GM19239 (cell line): ENCODE measurements around the gene CNOT3.

Experiments used
- DNase-seq: peaks from one replicate; pipeline ENCODE4 v3.0.0; 2011; ENCODE audit warnings: low spot score; ENCODE audit not compliant: insufficient read length
- FAIRE-seq: peaks from 2 replicates; lab custom pipeline; 2011; peaks lifted over from hg19 to GRCh38; lab: Jason Lieb, UNC

CNOT3 gene

GRCh38 chr19:54145541-54146158, 8.1 kb downstream of the CNOT3 start:
- no peak for FAIRE-seq

DNA sequence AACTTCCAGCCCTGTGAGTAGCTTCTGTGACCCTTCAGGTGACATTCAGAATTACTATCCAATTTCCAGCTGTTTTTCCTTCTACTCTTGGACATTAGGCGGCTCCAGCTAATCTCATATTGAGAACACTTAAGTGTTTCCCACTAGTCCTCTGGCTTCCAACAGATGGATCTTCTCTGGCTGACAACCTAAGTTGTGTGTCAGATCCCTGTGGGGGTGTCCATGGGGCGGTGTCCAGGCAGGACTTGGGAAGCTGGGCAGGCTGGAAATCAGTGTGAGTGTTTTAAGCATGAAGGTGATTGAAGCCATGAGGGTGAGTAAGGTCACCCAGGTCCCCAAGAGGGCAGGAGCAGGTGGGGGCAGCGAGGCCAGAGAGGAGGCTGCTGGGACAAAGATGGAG, 10.1 kb downstream of the CNOT3 start:
- DNase-seq (no peak), FAIRE-seq (no peak)

More at GRCh38 chr19:54145541-54146158, 8.1 kb downstream of the CNOT3 start:
- no peak for DNase-seq

DNA sequence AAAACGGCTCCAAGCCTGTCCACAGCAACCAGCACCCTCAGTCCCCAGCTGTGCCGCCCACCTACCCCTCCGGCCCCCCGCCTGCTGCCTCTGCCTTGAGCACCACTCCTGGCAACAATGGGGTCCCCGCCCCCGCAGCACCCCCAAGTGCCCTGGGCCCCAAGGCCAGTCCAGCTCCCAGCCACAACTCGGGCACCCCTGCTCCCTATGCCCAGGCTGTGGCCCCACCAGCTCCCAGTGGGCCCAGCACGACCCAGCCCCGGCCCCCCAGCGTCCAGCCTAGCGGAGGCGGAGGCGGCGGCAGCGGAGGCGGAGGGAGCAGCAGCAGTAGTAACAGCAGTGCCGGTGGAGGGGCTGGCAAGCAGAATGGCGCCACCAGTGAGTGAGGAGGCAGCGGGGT, 10.6 kb downstream of the CNOT3 start:
- DNase-seq (no peak), FAIRE-seq (no peak)

- no peak for FAIRE-seq
- no peak for DNase-seq
Measured at GRCh38 chr19:54149021-54149812, 11.7 kb downstream of the CNOT3 start.

- no peak for FAIRE-seq
- DNase-seq: no peak
Measured at GRCh38 chr19:54151362-54152035, 13.9 kb downstream of the CNOT3 start.

- no peak for DNase-seq
- no peak for FAIRE-seq
Measured at GRCh38 chr19:54152267-54152666, 14.7 kb downstream of the CNOT3 start.

- FAIRE-seq (no peak), DNase-seq (no peak)
Measured at GRCh38 chr19:54152878-54153524, 15.4 kb downstream of the CNOT3 start.

DNA sequence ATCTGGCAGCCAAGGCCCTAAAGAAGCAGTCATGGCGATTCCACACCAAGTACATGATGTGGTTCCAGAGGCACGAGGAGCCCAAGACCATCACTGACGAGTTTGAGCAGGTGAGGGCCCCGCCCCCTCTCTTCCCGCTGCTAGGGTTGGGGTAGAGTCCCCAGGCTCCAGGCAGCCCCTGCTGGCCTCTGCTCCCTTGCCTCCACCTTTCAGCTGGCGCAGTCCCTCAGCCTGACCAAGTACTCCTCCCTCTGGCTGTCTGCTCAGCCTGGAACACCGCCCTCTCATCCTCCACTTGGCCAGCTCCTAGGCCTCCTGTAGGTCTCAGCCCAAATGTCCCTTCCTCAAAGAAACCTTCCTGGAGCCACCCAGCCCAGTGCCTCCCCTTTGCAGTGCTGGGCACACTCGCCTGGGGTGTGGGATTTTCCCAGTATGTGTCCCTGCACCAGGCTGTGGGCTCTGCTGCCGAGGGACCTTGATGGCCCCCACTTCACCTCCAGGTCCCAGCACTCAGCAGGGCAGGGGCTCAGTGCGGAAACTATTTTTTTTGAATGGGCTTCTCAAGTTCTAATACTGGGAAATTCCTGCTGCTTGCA, 16.3 kb downstream of the CNOT3 start:
- no peak for FAIRE-seq
- no peak for DNase-seq

GRCh38 chr19:54154603-54155345, 17.2 kb downstream of the CNOT3 start:
- no peak for DNase-seq

GRCh38 chr19:54155694-54156093, 18.1 kb downstream of the CNOT3 start:
- FAIRE-seq: no peak
- DNase-seq: no peak

More at GRCh38 chr19:54154603-54155345, 17.2 kb downstream of the CNOT3 start:
- FAIRE-seq: no peak

DNA sequence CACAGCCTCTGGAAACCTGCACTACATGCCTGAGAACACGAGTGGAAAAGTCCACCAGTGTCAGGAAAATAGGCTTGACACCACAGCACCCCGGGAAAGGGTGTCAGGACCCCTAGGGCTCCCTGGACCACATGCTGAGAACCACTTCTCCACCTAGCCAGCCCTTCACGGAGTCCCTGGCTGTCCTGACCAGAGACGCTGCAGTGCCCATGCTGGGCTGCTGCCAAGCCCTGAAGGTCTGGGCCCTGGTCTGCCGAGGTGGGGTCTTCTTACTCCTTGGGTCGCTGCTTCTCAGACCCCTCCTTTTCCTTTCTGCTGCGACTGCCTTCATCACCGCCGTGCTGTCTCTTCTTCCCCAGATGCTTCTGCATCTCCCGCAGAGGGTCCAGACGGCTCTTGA, 18.9 kb downstream of the CNOT3 start:
- FAIRE-seq: no peak
- no peak for DNase-seq

- DNase-seq (no peak), FAIRE-seq (no peak)
Measured at GRCh38 chr19:54156953-54157352, 19.4 kb downstream of the CNOT3 start.

DNA sequence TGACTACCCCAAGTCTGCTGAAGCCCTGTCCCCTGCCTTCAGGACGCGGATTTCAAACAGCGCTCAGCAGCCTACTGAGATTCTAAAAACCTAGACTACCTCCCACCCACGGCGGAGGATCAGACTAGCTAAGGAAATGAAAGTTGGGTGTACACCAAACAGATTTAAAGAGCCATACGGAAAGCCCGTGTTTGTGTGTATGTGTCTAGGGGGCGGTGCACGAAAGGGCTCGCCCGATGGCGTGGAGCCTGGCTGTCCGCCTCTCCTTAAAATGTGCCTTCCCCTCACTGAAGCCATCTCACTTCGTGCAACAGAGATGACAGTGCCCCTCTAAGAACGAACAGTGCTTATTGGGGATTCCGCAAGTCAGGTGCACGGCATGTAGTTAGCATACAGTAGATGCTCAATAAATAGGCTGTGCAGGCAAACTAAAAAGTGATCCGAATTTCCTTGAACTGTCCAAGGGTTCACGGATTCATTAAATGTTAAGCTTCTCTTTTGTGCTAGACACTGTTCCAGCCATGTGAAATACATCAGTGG, 21.3 kb downstream of the CNOT3 start:
- no peak for DNase-seq
- no peak for FAIRE-seq

DNA sequence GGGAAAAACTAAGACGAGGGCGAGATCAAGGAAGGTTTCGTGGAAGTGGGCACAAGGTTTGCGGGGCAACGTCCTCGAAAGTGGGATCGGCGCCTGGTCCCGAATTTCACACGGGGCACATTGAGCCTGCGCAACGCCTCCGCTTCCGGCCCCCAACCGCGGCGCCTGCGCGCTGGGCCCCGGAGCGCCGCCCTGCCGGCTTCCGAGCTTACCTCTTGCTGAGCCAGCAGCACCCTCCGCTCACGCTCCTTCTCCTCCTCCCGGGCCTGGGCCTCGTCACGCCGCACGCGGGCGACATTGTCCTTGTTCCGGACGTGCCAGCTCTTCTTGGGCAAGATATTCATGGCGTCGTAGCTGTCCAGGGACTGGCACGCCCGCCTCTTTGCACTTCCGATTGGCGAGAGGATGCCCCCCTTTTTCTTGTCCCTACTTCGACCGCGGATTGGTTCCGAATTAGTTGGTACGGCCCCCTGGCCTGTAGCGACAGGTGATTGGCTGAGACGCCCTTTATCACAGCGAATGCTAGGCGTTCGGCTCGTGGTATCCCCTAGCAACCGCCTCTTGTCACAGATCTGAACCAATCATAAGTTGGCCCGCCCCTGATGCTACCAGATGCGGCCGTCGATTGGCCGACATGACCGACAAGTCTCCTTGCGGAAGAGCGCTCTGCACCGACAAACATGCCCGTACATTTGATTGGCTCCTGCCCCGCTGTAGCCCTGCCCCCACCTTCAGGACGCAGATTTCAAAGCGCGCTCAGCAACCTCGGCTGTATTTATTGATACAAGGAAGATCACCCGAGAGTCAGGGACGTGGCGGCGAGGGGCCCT, 22.0 kb downstream of the CNOT3 start, which contains the start of gene LENG1:
Gene LENG1, minus strand, starts transcription at position 370 of the 830 bp plus-strand sequence. Its CDS starts 26 bp downstream, at position 344.
- DNase-seq (peak; percentile 97), FAIRE-seq (peak; percentile 100)

DNA sequence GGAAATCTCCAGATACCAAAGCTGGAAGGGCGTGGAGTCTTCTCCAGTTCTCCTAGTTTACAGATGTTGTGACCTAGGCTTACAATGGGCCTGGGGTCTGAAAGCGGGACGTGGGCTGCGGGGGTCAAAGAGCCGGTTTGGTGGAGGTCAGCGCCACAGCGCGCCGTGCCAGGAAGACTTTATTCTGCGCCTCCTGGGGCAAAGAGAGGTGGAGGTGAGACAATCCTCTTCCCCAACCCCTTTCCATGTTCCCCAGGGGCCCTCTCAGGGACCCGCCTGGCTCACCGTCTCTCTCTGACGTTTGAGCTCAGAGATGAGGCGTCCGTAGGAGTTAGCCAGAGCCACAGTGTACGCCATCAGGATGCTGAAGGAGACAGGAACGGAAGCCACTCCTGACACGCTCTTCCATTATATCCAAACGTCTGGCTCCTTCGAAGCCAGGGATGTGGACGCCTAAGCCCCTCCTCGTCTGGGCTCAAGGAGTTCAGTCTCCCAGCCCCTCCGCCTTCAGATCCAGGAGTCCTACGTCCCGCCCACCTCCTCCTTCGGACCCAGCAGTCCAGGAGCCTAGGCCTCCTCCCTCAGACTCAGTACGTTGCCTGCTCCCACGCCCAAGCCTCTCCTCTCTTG, 22.7 kb downstream of the CNOT3 start:
- DNase-seq (no peak), FAIRE-seq (no peak)

- DNase-seq: no peak
- no peak for FAIRE-seq
Measured at GRCh38 chr19:54160854-54161253, 23.3 kb downstream of the CNOT3 start.

GRCh38 chr19:54162241-54162805, 24.8 kb downstream of the CNOT3 start:
- FAIRE-seq: peak; percentile 40
- DNase-seq: no peak

DNA sequence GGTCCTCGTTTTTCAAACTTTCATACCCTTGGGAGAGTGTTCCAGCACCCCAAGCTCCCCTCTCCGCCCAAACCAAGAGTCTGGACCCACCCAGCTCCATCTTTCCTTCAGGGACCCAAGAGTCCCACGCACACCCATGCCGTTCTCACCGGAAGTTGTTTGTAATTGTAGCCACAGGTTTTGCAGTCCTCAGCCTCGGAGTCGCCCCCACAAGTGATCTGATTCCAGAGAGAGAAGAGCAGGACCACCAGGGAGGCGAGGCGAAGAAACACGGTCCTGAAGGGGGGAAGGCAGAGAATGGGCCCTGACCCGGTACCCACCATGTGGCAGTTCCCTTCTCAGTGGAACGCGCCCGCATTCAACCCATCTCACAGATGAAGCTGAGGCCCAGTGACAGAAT, 25.3 kb downstream of the CNOT3 start:
- FAIRE-seq: no peak
- no peak for DNase-seq
